GM18873 (cell line): ENCODE data around the gene TCERG1L.
"Not testable (repeated sequence)": the region's sequence is repeated elsewhere in the genome, so short reads cannot be mapped to it uniquely, and the experiment has no call there.

ENCODE experiments used
- ATAC-seq: cut with Tn5 transposase; IDR thresholded peaks from one replicate; pipeline ENCODE4 v1.9.1; 2021; ENCODE audit warnings: mild to moderate bottlenecking, moderate library complexity, moderate number of reproducible peaks; ENCODE audit not compliant: unreplicated experiment, low FRiP score

TCERG1L gene

GRCh38 chr10:131081376-131081775 is 230.1 kb downstream of the TCERG1L start:
- no peak for ATAC-seq

GRCh38 chr10:131080571-131080970 is 230.9 kb downstream of the TCERG1L start:
- no peak for ATAC-seq

DNA sequence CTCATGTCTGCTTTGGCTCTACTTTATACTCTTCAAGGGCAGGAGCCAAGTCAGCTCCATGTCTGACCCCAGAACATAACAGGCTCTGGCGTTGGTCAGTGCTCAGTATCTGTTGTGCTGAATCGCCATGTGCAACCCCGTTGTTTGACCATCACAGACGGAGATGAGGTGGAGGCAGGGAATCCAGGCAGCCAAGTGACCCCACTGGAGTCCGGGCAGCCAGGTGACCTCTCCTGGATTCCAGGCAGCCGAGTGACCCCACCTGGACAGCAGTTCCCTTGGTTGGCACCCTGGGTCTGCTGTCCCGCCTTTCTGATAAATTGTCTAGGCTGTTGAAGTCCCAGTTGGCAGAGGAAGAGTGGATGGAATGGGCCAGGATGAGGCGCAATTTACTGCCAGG is 232.2 kb downstream of the TCERG1L start:
- ATAC-seq = no peak

DNA sequence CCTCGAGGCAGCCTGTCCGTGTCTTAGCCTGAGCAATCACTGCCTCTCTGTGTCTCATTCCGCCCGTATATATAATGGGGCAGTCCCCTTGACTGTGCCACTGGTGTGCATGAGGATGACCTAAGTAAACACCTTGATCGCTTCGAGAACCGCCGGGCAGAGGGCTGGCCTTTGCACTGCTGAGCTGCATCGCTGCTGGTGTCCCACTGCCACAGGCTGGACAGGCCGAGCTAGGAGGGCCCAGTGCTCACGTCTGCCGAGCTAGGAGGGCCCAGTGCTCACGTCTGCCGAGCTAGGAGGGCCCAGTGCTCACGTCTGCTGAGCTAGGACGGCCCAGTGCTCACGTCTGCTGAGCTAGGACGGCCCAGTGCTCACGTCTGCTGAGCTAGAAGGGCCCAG is 232.6 kb downstream of the TCERG1L start:
- not testable (repeated sequence) for ATAC-seq

GRCh38 chr10:131078131-131078881 is 233.2 kb downstream of the TCERG1L start:
- ATAC-seq = no peak

GRCh38 chr10:131077724-131078123 is 233.8 kb downstream of the TCERG1L start:
- ATAC-seq = no peak

DNA sequence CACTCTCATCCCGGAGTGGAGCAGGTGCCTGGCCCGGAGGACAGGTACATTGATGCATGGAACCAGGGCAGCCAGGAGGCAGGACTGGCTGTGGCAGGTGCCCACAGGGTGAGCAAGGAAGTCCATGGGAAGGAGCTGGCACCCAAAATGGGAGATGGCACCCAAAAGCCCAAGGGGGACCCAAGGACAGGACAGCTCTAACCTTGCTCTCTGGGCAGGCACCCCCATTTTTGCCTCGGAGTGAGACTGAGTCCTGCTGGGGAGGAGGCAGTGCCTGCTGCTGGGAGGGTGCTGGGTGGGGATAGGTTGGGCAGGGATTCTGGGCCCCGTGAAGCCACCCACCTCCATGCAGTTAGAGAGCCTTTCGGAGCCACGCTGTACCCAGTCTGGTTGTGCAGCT is 234.5 kb downstream of the TCERG1L start:
- no peak for ATAC-seq

DNA sequence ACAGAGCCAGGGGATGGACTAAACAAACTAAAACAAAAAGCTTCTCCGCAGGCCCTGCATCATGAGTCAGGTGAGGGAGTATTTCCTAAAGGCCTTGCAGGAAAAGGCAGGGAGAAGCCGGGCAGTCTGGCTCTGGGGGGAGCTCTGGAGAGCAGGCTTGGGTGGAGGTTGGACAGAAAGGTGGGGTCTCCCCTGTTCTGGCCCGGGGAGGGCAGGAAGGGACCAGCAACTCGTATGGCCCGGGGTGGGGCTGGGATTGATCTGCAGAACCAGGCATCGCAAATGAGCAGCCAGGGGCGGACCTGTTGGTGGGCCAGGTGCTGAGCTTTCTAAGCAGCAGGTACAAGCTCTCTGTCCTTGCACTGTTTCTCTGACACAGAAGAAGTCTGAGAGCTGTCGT is 235.2 kb downstream of the TCERG1L start:
- no peak for ATAC-seq

GRCh38 chr10:131075218-131075770 is 236.2 kb downstream of the TCERG1L start:
- no peak for ATAC-seq

- no peak for ATAC-seq
Observed at GRCh38 chr10:131074682-131075081, 236.8 kb downstream of the TCERG1L start.

DNA sequence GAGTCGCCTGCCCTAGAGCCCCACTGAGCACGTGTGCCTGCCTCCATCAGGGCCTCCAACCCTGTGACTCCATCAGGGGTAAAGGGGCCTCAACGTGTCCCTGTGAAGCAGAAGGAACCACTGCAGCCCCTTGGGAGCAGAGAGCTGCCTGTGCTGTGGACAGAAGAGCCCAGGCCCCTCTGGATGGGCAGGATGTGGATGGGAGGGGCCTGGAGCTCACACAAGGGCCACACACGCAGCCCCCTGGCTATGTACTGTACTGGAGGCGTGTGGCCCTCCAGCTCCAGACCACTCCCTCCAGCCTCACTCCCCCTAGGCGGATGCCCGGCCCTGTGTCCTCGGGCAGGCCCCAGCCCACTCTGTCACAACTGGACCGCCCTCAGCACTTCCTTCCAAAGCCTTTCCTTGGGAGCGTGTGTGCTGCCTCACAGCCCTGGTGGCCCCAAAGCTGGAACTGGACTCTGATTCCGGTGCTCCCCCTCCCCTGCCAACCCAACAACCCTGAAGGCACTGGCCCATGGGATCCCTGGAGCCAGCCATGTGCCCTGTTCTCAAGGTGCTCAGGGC is 238.0 kb downstream of the TCERG1L start:
- no peak for ATAC-seq

DNA sequence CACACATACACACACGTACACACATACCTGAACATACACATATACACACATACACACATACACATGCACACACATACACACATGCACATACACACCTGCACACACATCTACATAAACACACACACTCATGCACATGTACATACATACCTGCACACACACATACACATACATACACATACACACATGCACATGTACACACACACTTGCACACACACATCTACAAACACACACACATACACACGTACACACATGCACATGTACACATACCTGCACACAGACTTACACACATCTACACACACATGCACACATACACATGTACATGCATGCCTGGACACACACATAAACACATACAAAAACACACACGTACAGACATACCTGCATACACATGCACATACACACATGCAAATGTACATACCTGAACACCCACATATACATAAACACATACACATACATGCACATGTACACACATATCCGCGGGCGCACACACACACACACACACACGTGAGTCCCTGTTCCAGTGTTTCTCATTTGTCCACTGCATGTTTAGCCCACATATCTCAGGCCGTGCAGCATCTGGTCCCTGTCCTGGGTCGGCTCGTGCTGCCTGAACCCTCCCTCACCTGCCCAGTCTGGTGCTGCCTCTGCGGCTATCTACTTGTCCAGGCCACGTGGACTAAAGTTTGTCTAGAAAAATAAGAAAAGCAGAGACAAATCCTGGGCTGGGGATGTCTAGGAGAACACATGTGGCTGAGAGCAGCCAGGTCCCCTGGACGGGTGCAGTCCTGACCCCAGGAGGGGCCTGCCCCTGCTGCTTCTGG is 238.7 kb downstream of the TCERG1L start:
- ATAC-seq = no peak

DNA sequence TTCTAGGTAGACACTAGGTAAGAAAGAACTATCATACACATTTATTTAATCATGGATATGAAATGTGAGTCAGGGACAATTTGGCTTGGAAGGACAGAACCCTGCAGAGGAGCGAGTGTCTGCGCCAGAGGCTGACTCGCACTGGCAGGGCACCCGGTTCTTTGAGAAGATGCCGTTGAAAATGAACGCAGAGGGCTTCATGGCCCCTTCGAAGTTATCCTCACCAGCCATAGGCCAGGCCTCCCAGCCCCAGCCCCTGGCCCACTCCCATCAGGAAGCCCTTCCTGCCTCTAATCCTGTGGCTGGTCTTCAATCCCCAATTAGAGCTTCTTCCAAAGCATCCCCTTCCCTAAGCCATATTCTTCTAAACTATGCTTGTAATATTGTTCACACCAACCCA is 239.8 kb downstream of the TCERG1L start:
- no peak for ATAC-seq

- no peak for ATAC-seq
Observed at GRCh38 chr10:131070856-131071255, 240.7 kb downstream of the TCERG1L start.

DNA sequence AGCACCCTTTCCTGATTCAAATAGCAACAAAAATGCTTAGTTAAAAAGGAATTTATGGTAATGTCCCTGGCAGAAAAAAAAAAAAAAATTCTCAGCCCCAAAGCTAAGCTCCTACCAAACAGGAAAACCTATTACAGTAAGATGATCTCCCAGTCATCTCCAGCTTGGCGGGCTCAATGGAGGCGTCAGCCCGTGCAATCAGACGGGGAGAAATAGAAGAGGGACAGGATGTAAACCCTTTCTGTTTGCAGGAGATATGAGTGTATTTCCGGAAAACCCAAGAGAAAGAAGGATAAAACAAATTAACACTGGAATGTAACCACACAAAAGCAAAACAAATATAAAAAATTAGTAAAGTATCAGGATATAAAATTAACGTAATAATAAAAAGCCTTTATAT is 242.8 kb downstream of the TCERG1L start:
- no peak for ATAC-seq

GRCh38 chr10:131068311-131068710 is 243.2 kb downstream of the TCERG1L start:
- no peak for ATAC-seq

DNA sequence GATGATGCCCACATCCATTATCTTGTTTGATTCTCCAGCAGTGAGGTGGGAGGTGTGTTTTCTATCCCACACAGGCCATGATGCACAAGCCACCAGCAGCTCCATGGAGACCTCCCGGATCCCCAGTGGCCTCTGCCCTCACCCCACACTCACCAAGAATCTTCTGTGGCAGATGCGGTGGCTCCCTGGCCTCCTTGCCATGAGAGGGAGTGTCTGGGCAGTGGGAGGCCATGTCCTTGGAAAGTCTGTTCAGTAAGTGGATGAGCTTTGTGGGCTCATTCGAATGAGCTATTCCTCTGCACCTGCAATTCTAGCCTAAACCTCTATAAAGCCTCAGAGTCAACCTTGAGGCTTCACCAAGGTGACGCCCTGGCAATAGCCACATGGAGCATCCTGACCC is 243.8 kb downstream of the TCERG1L start:
- ATAC-seq = no peak

DNA sequence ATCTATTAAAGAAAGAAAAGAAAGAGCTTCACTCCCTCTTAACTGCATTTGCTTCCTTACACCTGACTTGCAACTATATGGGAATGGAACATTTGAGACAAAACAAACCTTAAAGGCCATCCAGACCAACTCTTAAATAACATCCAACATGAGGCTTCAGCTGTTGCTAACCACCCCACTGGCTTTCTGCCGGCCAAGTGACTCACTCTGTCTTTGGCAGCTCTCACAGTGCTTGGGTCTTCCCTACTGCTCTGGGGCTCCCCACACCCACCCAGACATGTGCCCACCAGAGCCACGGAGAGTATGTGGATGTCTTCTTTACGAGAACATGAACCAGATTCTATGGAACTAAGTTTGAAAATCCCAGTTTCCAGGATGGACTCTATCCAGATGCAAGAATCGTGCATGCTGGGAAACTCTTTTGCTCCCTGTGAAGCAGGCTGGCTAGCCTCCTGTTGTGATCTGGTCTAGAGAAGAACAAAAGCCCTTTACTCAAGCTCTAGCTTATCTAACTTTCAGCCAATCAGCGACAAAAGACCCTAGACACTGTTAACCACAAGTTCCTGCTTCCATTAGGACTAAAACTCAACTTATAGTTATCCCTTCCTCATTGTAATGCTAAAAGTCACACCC is 245.7 kb downstream of the TCERG1L start:
- no peak for ATAC-seq

DNA sequence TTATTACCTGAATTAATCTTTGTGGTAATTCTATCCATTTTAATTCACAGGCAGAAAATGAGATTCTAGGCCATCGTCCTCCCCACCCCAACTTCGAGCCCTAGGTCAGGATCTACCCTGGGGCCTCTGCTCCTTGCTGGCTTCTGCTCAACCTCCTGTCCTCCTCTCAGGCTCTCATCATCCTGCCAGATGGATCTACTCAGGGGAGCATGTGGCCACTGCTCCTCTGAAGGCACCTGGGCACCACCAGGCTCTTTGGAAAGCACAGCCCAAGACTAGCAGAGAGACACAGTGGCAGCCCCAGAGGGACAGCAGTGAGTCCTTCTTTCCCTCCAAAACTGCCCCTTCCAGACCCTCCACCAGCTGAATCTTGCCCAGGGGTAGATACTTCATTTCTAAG is 248.2 kb downstream of the TCERG1L start:
- ATAC-seq = no peak

- ATAC-seq = no peak
Observed at GRCh38 chr10:131062621-131063260, 248.8 kb downstream of the TCERG1L start.
